Lower leg skin (tissue), 3 donors: ENCODE measurements around the gene SPC24.
"Not testable (repeated sequence)": the region's sequence is repeated elsewhere in the genome, so short reads cannot be mapped to it uniquely, and the experiment has no call there.

Experiments used
- CTCF ChIP-seq, 3 donors: fragments of 450-650 bp; IDR thresholded peaks; one replicate each; pipeline ENCODE4 v1.5.1; 2016; ENCODE audit warnings: antibody characterized with exemption in 3 of 3, mild to moderate bottlenecking in 3 of 3, moderate library complexity in 2 of 3
- POLR2A ChIP-seq, 2 donors: fragments of 450-650 bp; IDR thresholded peaks; one replicate each; pipeline ENCODE4 v1.6.1; 2016 to 2017; ENCODE audit warnings: antibody characterized with exemption in 2 of 2, mild to moderate bottlenecking in 1 of 2, moderate library complexity in 1 of 2

GRCh38 chr19:11103667-11104066, 51.9 kb downstream of the SPC24 start:
- not testable (repeated sequence) for TF ChIP-seq CTCF, POLR2A (IDR thresholded peaks at IDR 0.05)
